HG03378 (cell line): ENCODE results near the gene NQO2.
A peak's percentile ranks its signal among the peaks of the same experiment; 100 is the strongest.
"Not testable (repeated sequence)": the region's sequence is repeated elsewhere in the genome, so short reads cannot be mapped to it uniquely, and the experiment has no call there.

Source experiments
- ATAC-seq: cut with Tn5 transposase; IDR thresholded peaks from one replicate; pipeline ENCODE4 v1.9.1; 2021; ENCODE audit warnings: mild to moderate bottlenecking, moderate library complexity; ENCODE audit not compliant: unreplicated experiment

Gene NQO2

DNA sequence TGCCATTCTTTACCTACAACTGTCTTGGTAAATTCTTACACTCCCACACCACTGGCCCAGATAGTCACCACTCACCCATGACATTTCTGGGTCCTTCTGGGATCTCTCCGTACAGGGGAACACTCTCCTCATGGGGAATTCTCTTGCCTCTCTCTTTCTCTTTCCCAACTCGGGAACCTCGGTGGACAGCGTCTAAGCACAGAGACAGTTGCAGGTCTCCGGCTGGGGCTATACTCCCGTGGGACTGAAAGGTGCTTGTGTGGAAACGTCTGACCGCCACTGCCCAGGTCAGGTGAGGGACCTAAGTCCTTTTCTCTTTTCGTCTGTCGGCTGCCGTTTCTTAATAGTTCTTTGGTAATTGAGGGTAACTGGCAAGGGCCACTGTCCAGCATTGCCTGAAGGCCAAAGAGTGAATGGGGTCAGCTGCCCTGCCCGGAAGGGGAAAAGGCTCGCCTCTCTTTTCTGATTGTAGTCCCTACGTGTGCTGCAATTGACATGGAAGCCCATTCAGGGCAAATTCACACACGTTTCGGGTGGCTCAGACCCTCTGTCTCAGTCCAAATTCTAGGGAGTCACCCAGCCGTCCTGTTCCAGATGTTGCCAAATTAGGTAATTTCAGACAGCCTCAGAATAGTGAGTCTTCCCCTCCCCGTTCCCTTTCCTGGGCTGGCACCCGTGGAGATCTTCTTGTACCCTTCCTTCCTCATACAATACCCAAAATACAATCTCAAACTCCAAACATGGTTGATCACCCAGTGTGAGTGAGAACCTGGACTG lies 37.4 kb downstream of the NQO2 start:
- ATAC-seq = no peak

DNA sequence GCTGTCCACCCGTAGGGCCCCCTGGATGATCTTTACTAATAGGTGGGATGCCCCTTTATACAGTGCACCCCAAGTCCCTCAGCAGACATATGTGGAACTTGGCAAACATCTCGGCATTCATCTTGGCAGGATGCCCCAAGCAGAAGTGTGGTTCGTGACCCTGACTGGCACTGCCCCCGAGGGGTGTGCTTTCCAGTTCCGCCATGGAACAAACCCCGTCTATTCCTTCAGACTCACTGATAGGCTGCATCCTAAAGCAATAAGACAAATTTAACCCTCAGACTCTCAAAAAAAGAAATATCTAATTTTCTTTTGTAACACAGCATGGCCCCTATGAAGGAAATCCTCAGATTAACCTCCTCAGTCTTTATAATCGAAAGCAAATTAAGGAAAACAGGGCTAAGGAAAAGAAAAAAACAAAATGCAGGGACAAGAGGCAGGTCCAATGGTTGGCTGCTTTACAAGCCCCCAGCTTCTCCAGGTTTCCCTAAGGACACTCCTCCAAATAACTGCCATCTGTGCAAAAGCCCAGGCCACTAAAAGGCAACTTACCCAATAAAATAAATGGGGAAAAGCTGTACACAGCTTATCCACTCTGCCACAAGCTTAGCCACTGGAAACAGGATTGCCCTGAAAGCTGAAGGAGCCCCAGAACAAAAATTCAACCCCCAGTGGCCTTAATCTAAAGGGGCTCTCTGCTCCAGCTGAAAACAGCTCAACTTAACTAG lies 38.1 kb downstream of the NQO2 start:
- no peak for ATAC-seq

DNA sequence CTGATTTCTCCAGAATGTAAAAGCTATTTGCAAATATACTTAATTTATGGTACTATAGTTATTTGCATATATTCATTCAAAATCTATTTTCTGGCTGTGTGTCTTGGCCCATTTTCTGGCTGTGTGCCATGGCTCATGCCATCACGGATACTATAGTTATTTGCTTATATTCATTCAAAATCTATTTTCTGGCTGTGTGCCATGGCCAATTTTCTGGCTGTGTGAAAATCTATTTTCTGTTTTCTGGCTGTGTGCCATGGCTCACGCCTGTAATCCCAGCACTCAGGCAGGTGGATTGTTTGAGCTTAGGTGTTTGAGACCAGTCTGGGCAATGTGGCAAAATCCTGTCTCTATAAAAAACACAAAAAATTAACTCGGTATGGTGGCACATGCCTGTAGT lies 39.7 kb downstream of the NQO2 start:
- ATAC-seq = no peak

DNA sequence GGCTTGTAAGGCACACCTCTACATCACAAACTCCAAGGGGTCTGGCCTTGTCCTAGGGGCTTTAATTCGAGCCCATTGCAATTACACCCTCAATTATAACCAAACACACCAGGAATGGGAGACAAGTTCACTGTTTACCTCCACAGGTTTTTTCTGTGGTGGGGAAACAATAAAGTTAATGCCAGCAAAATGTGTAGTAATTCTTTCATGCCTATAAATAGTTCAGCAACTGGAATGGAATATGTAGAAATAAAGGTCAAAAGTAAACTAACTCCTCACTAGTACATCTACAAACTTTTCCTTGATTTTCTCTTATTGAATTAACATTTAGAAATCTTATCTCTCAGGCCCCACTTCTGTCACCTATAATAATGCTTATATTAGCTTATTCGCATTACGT lies 41.5 kb downstream of the NQO2 start:
- no peak for ATAC-seq

DNA sequence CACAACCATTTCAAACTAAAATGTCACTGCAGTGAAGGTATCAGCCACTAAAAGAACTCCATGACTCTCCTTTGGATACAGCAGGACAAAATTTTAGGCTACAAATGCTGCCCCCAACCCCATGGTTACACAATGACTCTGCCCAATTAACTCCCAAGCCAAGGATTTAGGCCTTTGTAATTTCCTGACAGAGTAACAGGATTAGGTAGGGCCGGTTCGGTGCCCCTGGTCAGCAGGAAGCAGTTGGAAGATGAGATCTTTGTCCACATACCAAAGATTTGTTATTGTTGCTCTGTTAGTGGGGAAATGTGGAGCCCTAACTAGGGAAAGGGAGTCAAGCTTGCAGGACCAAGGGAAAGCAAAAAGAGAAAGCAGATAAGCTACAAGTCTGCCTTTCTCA lies 41.9 kb downstream of the NQO2 start:
- no peak for ATAC-seq

DNA sequence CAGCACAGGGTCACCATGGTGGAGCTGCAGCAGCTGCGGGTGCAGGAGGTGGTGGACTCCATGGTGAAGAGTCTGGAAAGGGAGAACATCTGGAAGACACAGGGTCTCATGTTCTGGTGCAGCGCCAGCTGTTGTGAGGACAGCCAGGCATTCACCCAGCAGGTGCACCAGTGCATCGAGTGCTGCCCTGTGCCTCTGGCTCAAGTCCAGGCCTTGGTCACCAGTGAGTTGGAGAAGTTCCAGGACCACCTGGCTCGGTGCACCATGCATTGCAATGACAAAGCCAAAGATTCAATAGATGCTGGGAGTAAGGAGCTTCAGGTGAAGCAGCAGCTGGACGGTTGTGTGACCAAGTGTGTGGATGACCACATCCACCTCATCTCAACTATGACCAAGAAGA lies 45.7 kb downstream of the NQO2 start:
- ATAC-seq = no peak

DNA sequence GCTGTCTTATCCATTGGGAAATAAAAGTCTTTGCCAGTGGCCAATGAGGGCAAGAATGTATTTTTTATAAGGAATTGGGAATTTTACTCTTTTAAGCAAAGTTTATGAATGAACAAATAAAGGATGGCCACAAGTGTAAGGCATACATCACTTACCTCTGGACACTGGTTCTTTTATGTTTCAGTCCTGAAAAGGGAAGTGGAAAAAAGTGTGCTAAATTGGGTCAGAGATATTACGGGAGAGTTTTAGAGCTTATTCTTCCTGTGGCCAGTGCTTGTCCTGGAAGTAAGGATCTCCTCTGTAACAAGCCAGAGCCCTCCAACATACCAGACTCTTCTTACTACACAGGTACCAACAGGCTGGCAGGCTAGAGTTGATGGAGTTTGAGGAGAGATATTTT lies 46.1 kb downstream of the NQO2 start:
- no peak for ATAC-seq

DNA sequence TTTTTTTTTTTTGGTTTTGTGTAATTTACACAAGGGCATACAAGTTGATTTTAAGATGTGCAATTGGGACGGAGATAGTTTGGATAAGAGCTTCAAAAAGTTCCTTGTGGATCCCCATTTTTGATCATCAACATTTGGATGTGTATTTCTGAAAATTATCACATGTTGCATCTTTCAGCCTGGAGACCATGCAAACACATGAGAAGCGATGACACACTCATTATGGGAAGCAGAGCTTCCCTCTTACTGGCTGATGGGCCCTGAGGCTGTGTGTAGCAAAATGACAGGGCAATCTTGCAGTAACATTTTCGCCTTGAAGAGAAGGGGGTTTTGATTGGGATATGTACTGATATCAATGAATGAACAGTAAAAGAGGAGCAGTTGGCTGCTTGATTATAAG lies 46.6 kb downstream of the NQO2 start:
- no peak for ATAC-seq

DNA sequence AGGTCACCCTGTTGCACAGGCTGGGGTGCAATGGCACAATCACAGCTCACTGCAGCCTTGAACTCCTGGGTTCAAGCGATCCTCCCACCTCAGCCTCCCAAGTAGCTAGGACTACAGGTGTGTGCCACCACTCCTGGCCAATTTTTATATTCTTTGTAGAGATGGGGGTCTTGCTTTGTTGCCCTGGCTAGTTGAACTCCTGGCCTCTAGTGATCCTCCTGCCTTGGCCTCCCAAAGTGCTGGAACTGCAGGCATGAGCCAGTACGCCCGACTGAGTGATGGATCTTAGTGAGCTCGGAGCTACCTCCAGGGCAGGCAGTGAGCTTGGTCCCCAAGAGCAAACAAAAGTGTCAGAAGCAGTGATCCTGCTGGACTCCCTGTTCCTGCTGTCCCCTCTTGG lies 48.3 kb downstream of the NQO2 start:
- not testable (repeated sequence) for ATAC-seq

DNA sequence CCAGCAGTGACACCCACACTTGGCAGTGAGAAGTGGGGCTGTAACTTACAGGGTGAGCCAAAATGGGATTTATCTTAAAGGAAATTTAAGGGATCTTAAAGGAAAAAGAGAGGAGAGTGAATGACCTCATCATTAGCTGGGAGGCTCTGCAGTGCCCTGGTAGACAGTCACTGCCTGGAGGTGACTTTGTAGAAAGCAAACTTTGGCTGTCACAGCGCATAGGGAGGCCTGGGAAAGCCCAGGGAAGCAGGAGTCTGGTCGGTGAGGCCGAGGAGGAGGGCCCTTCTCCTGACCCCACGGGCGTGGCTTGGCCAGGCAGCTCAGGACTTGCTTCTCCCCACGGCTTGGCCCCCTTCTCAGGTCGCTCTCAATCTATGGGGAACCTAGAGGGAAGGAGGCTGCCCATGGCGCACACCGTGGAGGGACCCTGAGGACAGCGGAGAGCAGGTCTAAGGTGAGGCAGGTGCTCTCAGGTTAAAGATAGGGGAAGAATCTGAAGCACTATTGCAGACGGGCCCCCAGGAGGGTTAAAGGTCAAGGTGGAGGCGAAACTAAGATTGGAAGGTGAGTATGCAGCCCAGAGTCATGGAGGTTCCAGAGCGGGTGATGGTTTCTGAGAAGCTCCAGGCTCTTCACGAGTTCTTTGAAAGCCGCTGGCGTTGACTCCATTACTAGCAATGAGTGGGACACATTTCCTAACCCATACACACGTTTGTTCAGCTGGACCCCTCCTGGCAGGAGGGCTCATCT lies 53.0 kb downstream of the NQO2 start:
- no peak for ATAC-seq

DNA sequence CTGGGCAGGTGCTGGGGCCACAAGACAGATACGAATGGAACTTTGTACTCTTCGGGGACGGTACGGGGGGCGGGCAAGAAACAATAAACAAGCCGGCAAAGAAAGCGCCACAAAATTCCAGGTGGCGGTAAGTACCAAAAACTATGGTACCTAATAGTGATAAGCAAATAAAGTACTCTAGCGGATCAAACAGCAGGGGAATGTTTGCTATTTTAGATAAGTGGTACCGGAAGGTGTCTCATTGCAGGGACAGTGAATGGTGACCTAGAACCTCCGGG lies 53.5 kb downstream of the NQO2 start:
- ATAC-seq = no peak

DNA sequence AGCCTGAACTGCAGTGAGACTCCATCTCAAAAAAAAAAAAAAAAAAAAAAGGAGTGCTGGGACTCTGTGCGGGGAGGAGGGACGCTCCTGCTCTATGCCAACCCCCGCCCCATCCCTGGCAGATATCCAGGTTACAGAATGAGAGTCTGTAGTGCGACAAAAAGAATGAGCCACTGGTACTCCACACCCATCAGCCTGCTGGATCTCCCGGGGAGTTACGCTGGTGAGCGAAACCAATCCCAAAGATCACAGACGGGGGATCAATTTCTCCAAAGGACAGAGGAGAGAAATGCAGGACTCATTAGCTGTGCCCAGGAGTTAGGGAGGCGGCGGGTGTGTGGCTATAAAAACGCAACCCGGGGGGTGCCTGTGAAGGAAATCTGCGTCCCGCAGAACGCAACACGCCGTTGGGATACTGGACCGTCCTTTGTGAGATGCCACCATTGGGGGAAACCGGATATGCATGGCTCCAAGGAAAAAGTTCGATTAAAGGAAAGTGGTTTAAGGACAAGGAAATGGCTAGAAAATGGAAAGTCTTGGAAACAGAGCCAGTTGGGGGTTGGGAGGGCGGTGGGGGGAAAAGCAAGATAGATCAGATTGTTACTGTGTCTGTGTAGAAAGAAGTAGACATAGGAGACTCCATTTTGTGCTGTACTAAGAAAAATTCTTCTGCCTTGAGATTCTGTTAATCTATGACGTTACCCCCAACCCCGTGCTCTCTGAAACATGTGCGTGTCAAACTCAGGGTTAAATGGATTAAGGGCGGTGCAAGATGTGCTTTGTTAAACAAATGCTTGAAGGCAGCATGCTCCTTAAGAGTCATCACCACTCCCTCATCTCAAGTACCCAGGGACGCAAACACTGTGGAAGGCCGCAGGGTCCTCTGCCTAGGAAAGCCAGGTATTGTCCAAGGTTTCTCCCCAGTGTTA lies 54.8 kb downstream of the NQO2 start:
- not testable (repeated sequence) for ATAC-seq

DNA sequence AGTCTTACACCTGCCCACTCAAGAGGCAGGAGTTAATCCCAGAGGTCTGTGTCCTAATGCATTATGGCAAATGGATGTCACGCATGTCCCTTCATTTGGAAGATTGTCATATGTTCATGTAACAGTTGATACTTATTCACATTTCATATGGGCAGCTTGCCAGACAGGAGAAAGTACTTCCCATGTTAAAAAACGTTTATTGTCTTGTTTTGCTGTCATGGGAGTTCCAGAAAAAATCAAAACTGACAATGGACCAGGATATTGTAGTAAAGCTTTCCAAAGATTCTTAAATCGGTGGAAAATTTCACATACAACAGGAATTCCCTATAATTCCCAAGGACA lies 55.4 kb downstream of the NQO2 start:
- ATAC-seq = not testable (repeated sequence)

DNA sequence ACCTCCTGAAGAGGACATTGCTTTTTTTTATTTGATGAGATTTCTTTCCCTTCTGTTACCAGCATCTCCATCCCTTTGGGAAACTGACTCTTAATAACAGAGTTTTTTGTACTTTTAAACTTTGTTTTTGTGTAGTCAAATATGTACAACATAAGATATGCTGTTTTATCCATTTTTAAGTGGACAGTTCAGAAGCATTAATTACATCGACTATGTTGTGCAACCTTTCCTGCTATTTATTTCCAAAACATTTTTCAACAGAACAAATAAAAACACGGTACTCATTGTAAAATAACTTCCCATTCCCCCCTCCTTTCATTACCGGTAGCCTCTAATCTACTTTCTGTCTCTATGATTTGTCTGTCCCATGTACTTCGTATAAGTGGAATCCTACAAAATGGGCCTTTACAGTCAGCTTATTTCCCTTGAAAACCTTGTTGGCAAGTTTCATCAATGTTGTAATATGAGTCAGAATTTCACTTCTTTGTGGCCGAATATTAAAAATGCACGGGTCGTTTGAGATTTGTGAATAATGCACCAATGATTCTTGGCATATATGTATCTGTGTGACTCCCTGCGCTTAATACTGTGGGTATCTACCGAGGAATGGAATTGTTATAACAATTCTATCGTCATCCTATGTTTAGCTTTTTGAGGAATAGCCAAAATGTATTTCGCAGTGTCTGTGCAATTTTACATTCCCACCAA lies 57.5 kb downstream of the NQO2 start:
- no peak for ATAC-seq

DNA sequence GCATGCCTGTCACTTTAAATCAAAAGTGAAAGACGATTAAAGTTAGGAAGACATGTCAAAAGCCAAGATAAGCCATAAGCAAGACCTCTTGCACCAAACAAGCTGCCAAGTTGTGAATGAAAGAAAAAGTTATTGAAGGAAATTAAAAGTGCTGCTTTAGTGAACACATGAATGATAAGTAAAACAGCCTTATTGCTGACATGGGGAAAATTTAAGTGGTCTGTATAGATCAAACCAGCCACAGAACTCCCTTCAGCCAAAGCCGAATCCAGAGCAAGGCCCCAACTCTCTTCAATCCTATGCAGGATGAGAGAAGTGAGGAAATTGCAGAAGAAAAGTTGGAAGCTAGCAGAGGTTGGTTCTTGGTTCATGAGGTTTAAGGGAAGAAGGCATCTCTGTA lies 59.3 kb downstream of the NQO2 start:
- ATAC-seq = no peak

DNA sequence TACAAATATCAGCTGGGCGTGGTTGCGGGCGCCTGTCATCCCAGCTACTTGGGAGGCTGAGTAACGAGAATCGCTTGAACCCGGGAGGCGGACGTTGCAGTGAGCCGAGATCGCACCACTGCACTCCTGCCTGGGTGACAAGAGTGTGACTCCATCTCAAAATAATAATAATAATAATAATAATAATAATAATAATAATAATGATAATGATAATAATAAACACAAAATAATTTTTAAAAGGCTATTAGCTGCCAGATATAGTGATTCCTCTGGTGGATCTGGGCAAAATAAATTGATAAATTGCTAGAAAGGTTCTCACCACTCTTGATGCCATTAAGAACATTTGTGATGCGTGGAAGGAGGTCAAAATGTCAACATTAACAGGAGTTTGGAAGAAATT lies 60.4 kb downstream of the NQO2 start:
- not testable (repeated sequence) for ATAC-seq

DNA sequence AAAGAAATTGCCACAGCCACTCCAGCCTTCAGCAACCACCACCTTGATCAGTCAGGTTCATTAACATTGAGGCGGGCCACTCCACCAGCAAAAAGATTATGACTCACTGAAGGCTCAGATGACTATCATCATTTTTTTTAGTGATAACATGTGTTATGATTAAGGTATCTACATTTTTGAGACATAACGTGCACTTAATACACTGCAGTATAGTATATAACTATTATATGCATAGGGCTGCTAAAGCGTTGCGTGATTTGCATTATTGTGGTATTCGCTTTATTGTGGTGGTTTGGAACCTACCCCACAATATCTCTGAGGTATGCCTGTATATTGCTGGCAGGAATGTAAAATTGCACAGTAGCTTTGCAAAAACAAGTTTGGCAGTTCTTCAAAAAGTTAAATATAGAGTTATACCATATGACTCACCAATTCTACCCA lies 61.8 kb downstream of the NQO2 start:
- ATAC-seq = no peak

DNA sequence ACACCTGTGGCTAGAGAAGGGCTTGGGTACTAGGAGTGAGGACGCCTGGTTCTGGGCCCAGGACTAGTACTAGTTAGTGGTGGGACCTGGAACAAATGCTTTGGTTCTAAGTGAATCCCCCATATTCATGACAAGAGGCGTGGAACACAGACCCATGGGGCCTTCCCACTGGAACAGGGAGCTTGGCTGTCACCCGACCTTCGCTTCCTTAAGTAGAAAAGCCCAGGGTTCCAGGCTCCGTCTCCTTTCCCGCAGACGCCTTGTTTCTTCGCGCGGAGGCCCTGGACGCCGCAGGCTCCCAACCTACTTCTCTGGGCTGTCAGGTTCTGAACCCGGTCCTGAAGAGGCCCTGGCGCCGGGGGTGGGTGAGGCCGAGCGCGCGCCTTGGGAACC lies 63.6 kb downstream of the NQO2 start:
- ATAC-seq = not testable (repeated sequence)

DNA sequence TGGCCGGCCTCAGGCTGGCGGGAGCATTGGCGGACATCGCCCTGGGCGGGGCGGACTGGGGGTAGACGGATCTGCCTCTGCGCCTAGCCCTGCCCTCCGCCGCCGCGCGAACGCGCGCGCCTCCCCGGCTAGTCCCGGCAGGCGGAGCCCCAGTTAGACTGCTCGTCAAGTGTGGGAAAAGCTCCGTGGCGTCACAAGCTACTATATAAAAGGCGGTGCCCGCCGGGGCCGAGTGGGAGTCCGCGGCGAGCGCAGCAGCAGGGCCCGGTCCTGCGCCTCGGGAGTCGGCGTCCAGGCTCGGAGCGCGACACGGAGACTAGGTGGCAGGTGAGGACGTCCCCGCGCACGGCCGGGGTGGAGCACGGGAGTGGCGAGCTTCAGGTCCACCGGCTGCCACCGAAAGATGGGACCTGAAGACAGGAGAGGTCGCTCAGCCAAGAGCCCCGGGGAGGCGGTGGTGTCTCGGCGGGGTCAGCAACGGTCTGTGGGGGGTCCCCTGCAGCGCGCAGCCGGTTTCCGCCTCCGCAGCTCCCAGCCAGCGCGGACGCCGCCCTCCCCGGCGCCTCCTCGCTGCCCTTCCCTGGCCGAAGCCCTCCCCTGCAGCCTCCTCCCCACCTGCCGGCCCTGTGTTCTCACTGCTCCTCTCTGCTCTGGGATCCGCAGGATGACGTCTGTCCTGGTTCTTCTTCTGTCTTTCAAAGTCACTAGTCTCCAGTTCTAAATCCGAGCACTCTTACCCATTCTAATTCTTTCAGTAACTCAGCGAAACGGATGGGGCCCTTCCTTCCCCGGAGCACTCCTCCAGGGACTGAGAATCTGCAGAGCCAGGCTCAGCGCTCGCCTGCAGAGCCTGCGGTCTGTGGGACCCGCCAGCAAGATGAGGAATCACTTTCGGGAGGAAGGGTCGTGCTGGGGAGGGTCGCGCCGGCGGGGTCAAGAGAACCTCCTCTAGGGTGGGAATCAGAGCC lies 64.3 kb downstream of the NQO2 start:
- ATAC-seq = peak; percentile 52
